SK-N-MC (cell line): ENCODE results near the gene PRR5L.

Experiments
- DNase-seq: peaks from one replicate; pipeline ENCODE4 v3.0.0-alpha.2; 2011; ENCODE audit warnings: low read depth, low spot score
- H3K27ac ChIP-seq: fragments of 200-600 bp; sonication (generic); 2 replicates; pipeline ENCODE4 v1.5.1; 2016; ENCODE audit warnings: mixed run types
- H3K36me3 ChIP-seq: fragments of 200-600 bp; sonication (generic); 2 replicates; pipeline ENCODE4 v1.6.1; 2017; ENCODE audit warnings: antibody characterized with exemption, low read length, mixed read lengths; ENCODE audit not compliant: insufficient read depth
- H3K4me3 ChIP-seq: fragments of 200-600 bp; sonication (generic); 2 replicates; pipeline ENCODE4 v1.5.1; 2016
- H3K9ac ChIP-seq: fragments of 200-600 bp; sonication (generic); 2 replicates; pipeline ENCODE4 v1.8.0; 2017; ENCODE audit warnings: mixed run types, mixed read lengths; ENCODE audit not compliant: insufficient read length
- H3K9me3 ChIP-seq: fragments of 200-600 bp; sonication (generic); 2 replicates; pipeline ENCODE4 v1.6.1; 2017; ENCODE audit warnings: low read depth, mild to moderate bottlenecking, antibody characterized with exemption, low read length, moderate library complexity, mixed read lengths
- EZH2 ChIP-seq: fragments of 200-600 bp; sonication (generic); IDR thresholded peaks from one replicate; pipeline ENCODE4 v1.6.1; 2017; ENCODE audit warnings: antibody characterized with exemption
- FOXP2 ChIP-seq: optimal IDR thresholded peaks from 2 replicates; pipeline ENCODE3; 2011; ENCODE audit warnings: mild to moderate bottlenecking, moderate library complexity; ENCODE audit not compliant: insufficient read depth; ENCODE audit errors: extremely low read length, control extremely low read depth
- POLR2AphosphoS5 ChIP-seq: IDR thresholded peaks from 2 replicates; pipeline ENCODE4 v1.6.1; 2012; ENCODE audit warnings: mild to moderate bottlenecking, low read depth, low read length, borderline replicate concordance

The PRR5L gene

DNA sequence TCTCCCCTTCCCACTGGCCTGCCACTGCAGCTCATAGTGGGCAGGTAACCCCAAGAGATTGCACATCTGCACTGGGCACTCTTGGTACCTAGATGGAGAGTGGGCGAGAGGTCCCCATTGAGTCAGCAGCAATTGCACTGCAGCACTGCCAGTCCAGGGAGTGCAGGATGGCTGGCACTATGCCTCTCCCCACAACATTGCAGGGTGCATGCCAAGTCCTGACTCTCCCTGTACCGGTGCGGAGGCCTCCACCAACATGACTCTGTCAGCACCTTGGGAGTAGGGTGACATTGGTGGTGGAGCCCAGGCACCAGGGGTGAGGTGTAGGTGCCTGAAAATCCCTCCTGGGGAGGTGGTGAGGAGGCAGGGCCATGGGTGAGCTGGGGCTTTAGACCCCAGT is 131.8 kb downstream of the PRR5L start:
- no peaks in the 10 kb centered on the region for H3K9me3 ChIP-seq
- no peak overlapping the region for H3K9ac ChIP-seq
- no peak for TF ChIP-seq POLR2AphosphoS5
- no peak for TF ChIP-seq FOXP2
- no peak for TF ChIP-seq EZH2
- H3K4me3 ChIP-seq: no peak overlapping the region
- DNase-seq: no peak
- H3K27ac ChIP-seq: no peak overlapping the region
- peaks cover 88% of the 10 kb centered on the region for H3K36me3 ChIP-seq

DNA sequence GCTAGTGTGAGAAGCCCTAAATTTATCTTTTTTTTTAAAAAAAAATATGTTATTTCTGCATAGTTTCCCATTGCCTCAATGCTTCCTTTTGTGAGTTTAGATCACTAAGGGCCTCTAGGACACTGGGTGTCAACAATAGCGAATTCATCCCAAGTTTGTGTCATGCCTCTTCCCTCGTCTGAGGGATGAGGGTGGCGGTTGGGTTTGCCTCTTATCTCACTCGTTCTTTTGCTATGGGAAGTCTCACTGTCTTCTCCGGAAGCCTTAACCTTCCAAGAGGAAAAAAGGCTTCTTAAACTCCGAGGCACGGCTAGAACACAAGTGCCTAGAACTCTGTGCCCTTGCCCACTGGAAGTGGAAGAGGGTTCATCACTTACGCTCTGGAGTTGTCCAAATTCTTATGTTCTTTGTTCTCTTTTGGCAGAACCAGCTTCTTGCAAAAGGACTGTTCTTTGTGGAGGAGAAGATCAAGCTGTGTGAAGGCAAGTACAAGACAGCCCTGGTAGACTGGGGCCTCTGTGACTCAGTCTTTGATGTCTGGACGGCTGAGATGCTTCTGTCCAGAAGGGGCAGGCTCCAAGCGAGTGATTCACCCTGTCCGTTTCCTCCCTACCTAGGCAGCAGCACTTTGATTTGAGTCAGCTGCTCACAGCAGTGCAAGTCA is 135.5 kb downstream of the PRR5L start:
- H3K36me3 ChIP-seq: peaks cover 89% of the 10 kb centered on the region
- DNase-seq: no peak
- H3K9me3 ChIP-seq: no peaks in the 10 kb centered on the region
- H3K27ac ChIP-seq: no peak overlapping the region
- H3K9ac ChIP-seq: no peak overlapping the region
- no peak for TF ChIP-seq POLR2AphosphoS5
- TF ChIP-seq EZH2: no peak
- TF ChIP-seq FOXP2: no peak
- no peak overlapping the region for H3K4me3 ChIP-seq

DNA sequence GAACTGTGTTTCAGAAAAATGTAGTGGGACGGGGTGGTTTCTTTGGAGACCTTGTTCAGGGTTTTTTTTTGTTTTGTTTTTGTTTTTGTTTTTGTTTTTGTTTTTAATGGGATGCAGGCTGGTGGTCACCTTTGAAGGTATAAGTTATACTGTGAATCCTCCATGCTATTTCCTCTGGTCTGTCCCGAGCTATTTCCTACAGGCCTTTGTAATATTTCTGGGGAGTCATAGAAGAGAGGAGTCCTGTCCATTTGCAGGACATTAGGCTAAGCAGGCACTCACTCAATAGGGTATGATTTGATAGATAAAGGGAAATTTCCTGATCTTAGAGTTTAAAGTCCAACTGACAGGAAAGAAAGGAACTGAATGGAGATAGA is 136.0 kb downstream of the PRR5L start:
- H3K4me3 ChIP-seq: no peak overlapping the region
- no peak overlapping the region for H3K27ac ChIP-seq
- TF ChIP-seq POLR2AphosphoS5 (no peak), FOXP2 (no peak), EZH2 (no peak)
- peaks cover 89% of the 10 kb centered on the region for H3K36me3 ChIP-seq
- DNase-seq: no peak
- H3K9ac ChIP-seq: no peak overlapping the region
- H3K9me3 ChIP-seq: no peaks in the 10 kb centered on the region

DNA sequence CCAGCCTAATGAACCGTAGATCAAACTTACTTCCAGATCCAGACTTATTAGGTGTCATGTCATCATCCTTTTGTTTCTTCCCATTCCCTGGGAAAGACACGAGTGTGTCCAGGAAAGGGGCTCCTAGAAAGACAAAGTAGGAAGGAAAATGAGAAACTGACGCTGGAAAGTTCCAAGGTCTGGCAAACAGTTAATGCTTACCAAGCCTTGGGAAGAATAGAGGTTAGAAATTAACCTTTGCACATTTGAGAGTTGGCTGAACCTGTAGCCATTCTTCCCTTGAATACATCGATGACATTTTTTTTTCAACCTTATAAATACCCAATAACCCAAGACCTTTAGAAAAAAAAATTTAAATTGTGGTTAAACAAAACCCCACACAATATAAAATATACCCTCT is 136.7 kb downstream of the PRR5L start:
- peaks cover 89% of the 10 kb centered on the region for H3K36me3 ChIP-seq
- TF ChIP-seq EZH2 (no peak), FOXP2 (no peak), POLR2AphosphoS5 (no peak)
- no peak overlapping the region for H3K4me3 ChIP-seq
- H3K9ac ChIP-seq: no peak overlapping the region
- no peak for DNase-seq
- H3K9me3 ChIP-seq: no peaks in the 10 kb centered on the region
- no peak overlapping the region for H3K27ac ChIP-seq

DNA sequence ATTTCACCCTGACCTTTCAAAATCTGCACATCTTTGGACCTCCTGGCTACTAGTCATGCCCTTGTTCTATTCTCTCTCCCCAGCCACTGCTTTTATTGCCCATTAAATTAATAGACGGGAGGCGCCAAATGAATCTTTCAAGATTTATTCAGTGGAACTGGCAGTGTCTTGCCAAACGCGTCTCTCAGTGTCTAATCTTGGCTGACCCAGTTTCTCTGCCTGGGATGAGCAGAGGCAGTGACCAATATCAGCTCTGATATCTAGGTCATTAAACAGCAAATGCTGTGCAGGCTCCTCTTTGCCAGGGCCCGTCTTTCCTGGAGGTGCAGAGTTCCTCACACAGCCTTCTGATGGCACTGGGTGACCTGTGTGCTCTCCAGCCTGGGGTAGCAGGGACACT is 140.0 kb downstream of the PRR5L start:
- Histone ChIP-seq H3K9ac (no peak overlapping the region), H3K9me3 (no peaks in the 10 kb centered on the region), H3K36me3 (peaks cover 98% of the 10 kb centered on the region), H3K4me3 (no peak overlapping the region), H3K27ac (no peak overlapping the region)
- TF ChIP-seq EZH2: no peak
- TF ChIP-seq POLR2AphosphoS5: no peak
- no peak for TF ChIP-seq FOXP2
- no peak for DNase-seq

DNA sequence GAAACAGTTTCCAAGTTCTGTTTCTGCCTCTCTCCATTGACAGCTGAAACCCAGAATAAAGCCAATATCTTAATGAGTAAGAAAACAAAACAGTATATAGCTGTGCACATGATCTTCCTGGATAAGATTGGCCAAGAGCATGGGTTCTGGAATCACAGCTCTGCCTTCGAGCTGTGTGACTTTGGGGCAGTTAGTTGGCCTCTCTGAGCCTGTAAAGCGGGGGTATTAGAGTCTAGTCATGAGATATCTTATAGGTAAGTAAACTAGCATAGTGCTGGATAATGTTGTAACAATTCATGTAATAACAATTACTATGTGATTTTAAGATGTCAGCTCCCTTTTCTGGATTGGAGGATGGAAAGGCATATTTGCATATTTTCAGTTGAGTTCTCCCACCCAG is 140.5 kb downstream of the PRR5L start:
- Histone ChIP-seq H3K27ac (no peak overlapping the region), H3K9ac (no peak overlapping the region), H3K36me3 (peaks cover 100% of the 10 kb centered on the region), H3K9me3 (no peaks in the 10 kb centered on the region), H3K4me3 (no peak overlapping the region)
- DNase-seq: no peak
- no peak for TF ChIP-seq EZH2
- no peak for TF ChIP-seq FOXP2
- no peak for TF ChIP-seq POLR2AphosphoS5

DNA sequence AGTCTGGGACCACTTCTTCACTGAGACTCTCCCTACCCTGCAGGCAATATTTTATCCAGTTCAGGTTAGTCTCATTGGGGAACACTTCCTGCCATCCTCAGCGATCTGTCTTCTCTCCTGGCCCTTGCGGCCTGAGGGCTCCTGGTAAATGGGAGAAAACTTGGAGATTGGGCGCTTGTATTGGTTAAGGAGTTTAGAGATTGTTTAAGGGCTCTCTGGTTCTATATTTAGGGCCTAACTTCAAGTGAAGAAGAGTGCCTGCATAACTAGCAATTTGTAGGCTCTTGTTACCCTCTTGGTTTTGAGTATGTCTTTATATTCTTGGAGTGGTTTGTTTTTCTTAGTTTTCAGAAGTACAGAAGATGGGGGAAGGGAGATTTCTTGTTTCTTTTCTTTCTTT is 141.3 kb downstream of the PRR5L start:
- Histone ChIP-seq H3K9me3 (no peaks in the 10 kb centered on the region), H3K9ac (no peak overlapping the region), H3K4me3 (no peak overlapping the region), H3K27ac (no peak overlapping the region), H3K36me3 (peaks cover 97% of the 10 kb centered on the region)
- no peak for TF ChIP-seq EZH2
- TF ChIP-seq FOXP2: no peak
- TF ChIP-seq POLR2AphosphoS5: no peak
- no peak for DNase-seq

DNA sequence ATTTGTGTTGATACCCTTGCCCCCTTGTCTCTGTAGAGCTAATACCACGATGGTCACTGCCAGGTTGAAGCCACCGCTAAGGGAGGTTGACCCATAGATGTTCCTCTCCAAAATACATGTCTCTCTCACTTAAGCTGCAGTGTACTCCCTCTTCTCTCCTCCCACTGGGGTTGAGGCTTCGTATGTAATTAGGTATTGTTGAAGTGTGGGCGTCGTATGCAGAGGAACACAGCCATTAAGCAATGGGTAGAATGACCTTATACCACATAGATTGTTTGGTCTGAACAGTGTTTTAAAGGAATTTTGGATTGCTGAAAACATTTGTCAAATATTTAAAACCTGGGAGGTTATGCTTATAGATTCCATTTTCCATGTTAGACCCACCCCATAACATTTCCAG is 142.0 kb downstream of the PRR5L start:
- H3K9me3 ChIP-seq: no peaks in the 10 kb centered on the region
- no peak for DNase-seq
- H3K27ac ChIP-seq: no peak overlapping the region
- H3K4me3 ChIP-seq: no peak overlapping the region
- H3K36me3 ChIP-seq: peaks cover 97% of the 10 kb centered on the region
- TF ChIP-seq POLR2AphosphoS5: no peak
- no peak for TF ChIP-seq EZH2
- no peak for TF ChIP-seq FOXP2
- H3K9ac ChIP-seq: no peak overlapping the region
